Progenitor cell of endocrine pancreas (in vitro differentiated cells): ENCODE data around the gene RPTOR. TPM values are rescaled to one million over a fixed set of nuclear protein-coding genes. Genes with fewer than 3 reads are reported as not detected.
"Not testable (repeated sequence)": the region's sequence is repeated elsewhere in the genome, so short reads cannot be mapped to it uniquely, and the experiment has no call there.

Experiments
- DNase-seq: peaks from one replicate; pipeline ENCODE4 v3.0.0; 2021; ENCODE audit warnings: low spot score; ENCODE audit not compliant: unreplicated experiment
- H3K27ac Mint-ChIP-seq: 2 replicates; pipeline ENCODE4 v1.8.0; 2021; ENCODE audit warnings: mild to moderate bottlenecking, moderate library complexity, mixed read lengths
- H3K27me3 Mint-ChIP-seq: 2 replicates; pipeline ENCODE4 v1.8.0; 2021; ENCODE audit warnings: mixed read lengths
- H3K36me3 Mint-ChIP-seq: 2 replicates; pipeline ENCODE4 v1.8.0; 2022; ENCODE audit warnings: mixed read lengths; ENCODE audit not compliant: insufficient read depth
- H3K4me1 Mint-ChIP-seq: 2 replicates; pipeline ENCODE4 v1.8.0; 2021; ENCODE audit warnings: low read depth, mixed read lengths
- H3K4me3 Mint-ChIP-seq: 2 replicates; pipeline ENCODE4 v1.8.0; 2021; ENCODE audit warnings: low read depth, mild to moderate bottlenecking, moderate library complexity, mixed read lengths
- H3K9me3 Mint-ChIP-seq: 2 replicates; pipeline ENCODE4 v1.8.0; 2021; ENCODE audit warnings: low read depth, mixed read lengths
- total RNA-seq: library from RNA; stranded (reverse); gene quantifications from 2 replicates; pipeline ENCODE4 v1.2.1, GENCODE V29; 2021
- TF ChIP-seq, protein P1 (sequence below): fragments of 200-600 bp; sonication (generic); IDR thresholded peaks from one replicate; pipeline ENCODE4 v1.5.0; 2021; ENCODE audit warnings: antibody characterized with exemption, mild to moderate bottlenecking; ENCODE audit not compliant: unreplicated experiment

RPTOR gene
- total RNA-seq, 1 donor from 2014 or later: 40.0 TPM

DNA sequence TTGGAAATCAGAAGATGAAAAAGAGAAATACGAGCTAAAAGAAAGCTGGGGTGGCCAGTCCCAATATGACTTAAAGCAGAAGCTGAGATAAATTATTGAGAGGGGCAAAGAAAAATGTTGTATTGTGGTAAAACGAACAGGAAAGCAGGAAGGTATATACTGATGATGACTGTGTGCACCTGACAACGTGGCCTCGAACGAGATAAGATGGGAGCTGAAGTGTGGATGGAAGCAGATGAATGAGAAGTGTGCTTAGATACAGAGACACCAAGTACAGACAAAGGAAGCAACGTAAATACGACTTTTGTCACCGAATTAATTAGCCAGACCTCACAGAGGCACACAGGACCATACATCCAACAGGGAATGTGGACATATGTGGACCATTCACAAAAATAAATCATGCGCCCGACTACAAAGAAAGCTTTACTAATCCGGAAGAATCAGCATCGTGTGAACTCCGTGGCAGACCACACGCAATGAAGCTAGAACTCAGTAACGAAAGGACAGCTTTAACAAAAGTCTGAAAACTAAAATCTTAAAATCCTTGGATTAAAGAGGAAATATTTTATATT, 218.7 kb downstream of the RPTOR start:
- no peak for DNase-seq
- no peak overlapping the region for H3K4me3 Mint-ChIP-seq
- TF ChIP-seq, protein P1, sequence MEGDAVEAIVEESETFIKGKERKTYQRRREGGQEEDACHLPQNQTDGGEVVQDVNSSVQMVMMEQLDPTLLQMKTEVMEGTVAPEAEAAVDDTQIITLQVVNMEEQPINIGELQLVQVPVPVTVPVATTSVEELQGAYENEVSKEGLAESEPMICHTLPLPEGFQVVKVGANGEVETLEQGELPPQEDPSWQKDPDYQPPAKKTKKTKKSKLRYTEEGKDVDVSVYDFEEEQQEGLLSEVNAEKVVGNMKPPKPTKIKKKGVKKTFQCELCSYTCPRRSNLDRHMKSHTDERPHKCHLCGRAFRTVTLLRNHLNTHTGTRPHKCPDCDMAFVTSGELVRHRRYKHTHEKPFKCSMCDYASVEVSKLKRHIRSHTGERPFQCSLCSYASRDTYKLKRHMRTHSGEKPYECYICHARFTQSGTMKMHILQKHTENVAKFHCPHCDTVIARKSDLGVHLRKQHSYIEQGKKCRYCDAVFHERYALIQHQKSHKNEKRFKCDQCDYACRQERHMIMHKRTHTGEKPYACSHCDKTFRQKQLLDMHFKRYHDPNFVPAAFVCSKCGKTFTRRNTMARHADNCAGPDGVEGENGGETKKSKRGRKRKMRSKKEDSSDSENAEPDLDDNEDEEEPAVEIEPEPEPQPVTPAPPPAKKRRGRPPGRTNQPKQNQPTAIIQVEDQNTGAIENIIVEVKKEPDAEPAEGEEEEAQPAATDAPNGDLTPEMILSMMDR: no peak

DNA sequence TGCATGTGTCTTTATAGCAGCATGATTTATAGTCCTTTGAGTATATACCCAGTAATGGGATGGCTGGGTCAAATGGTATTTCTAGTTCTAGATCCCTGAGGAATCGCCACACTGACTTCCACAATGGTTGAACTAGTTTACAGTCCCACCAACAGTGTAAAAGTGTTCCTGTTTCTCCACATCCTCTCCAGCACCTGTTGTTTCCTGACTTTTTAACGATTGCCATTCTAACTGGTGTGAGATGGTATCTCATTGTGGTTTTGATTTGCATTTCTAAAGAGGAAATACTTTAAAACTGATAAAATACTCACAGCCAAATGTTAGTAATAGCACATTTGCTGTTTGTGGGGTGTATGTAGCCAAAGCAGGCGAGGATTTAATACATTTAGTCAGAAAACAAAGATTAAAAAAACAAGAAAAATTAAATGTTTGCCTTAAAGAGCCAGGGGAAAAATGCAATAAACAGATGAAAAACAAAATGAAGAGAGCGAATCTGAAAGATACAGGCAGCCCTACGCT, 220.0 kb downstream of the RPTOR start:
- not testable (repeated sequence) for H3K4me3 Mint-ChIP-seq, H3K27ac Mint-ChIP-seq, H3K36me3 Mint-ChIP-seq, H3K4me1 Mint-ChIP-seq, H3K9me3 Mint-ChIP-seq, H3K27me3 Mint-ChIP-seq, DNase-seq

More for the DNA sequence above, 218.7 kb downstream of the RPTOR start:
- Mint-ChIP-seq H3K9me3 (no peaks in the 10 kb centered on the region), H3K36me3 (peaks cover 2% of the 10 kb centered on the region), H3K4me1 (peaks cover 6% of the 10 kb centered on the region), H3K27me3 (no peaks in the 10 kb centered on the region), H3K27ac (no peak overlapping the region)

DNA sequence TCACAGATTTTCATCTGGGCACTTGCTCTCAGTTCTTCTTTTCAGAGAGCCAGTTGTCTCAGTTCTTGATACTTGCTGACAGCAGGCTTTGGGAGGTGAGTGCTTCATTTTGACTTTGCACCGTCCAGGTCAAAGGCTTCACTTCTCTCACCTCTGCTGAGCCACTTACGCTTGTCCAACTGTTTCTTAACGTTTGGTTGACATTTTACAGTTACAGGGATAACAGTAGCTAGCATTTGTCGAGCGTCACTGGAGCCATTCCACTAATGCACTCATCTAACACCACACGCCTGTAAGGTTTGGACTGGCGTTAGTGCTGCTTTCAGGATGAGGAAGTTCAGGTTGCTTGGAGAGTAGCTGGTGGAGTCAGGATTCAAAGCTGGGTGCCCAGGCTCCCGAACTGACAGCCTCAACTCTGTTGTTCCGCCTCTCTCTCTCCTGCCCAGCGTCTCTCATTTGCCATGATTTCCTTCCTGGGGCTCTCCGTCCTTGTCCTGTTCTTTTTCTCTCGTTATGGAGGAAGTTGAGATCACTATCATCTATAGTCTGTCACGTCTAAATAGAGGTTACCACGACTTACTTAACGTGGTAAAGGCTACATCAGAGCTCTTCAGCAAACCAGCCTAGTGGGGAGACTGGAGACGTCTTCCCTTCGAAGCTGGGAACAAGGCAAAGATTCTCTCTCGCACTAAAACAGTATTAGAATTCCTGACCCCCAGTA, 220.8 kb downstream of the RPTOR start:
- H3K27ac Mint-ChIP-seq: peak overlapping the region; percentile 22
- DNase-seq: no peak
- TF ChIP-seq, protein P1: no peak
- no peaks in the 10 kb centered on the region for H3K27me3 Mint-ChIP-seq
- no peaks in the 10 kb centered on the region for H3K9me3 Mint-ChIP-seq
- H3K4me3 Mint-ChIP-seq: no peak overlapping the region
- H3K4me1 Mint-ChIP-seq: no peaks in the 10 kb centered on the region
- peaks cover 2% of the 10 kb centered on the region for H3K36me3 Mint-ChIP-seq

GRCh38 chr17:80766290-80766855, 221.7 kb downstream of the RPTOR start:
- TF ChIP-seq, protein P1: no peak
- DNase-seq: no peak
- no peak overlapping the region for H3K4me3 Mint-ChIP-seq
- no peaks in the 10 kb centered on the region for H3K27me3 Mint-ChIP-seq
- no peaks in the 10 kb centered on the region for H3K9me3 Mint-ChIP-seq
- H3K4me1 Mint-ChIP-seq: no peaks in the 10 kb centered on the region
- H3K36me3 Mint-ChIP-seq: peaks cover 5% of the 10 kb centered on the region
- H3K27ac Mint-ChIP-seq: no peak overlapping the region

DNA sequence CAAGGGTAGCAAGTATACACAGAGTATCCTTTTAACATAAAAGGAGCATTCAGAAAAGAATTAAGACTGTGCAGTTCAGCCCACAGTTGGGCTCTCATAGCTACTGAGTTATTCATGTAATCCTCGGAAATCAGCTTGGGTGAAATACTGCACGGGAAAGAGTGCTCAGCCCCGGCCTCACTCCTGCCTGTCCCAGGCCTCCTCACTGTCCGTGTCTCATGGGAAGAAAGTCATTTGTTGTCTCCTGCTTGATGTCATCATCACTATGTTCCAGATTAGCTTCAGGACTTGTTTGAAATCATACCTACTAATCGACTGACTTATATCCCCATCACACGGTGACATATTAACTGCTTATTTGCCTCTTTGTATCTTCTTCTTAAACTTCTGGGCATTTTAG, 223.8 kb downstream of the RPTOR start:
- TF ChIP-seq, protein P1: no peak
- Mint-ChIP-seq H3K27ac (no peak overlapping the region), H3K4me3 (no peak overlapping the region), H3K36me3 (peaks cover 5% of the 10 kb centered on the region), H3K27me3 (no peaks in the 10 kb centered on the region), H3K4me1 (no peaks in the 10 kb centered on the region), H3K9me3 (no peaks in the 10 kb centered on the region)
- DNase-seq: no peak
